Keratinocyte (primary cell): Measurements from ENCODE around the gene REEP2. TPM values are rescaled to one million over a fixed set of nuclear protein-coding genes. Genes with fewer than 3 reads are reported as not detected.
"Not testable (repeated sequence)": the region's sequence is repeated elsewhere in the genome, so short reads cannot be mapped to it uniquely, and the experiment has no call there.

ENCODE experiments used
- DNase-seq: peaks from one replicate; pipeline ENCODE4 v3.0.0-alpha.2; 2011; ENCODE audit warnings: low read depth, missing footprints, low spot score
- FAIRE-seq: peaks from 2 replicates; lab custom pipeline; 2011; peaks lifted over from hg19 to GRCh38; lab: Jason Lieb, UNC
- H2AFZ ChIP-seq: 2 replicates; pipeline ENCODE4 v1.6.0; 2012; ENCODE audit warnings: low read length, control low read depth, inconsistent platforms; ENCODE audit not compliant: control insufficient read depth
- H3K27ac ChIP-seq: 2 replicates; pipeline ENCODE4 v1.5.1; 2011; ENCODE audit warnings: low read length; ENCODE audit not compliant: control insufficient read depth, insufficient read depth
- H3K27me3 ChIP-seq: 3 replicates; pipeline ENCODE4 v1.6.0; 2011; ENCODE audit warnings: low read length; ENCODE audit not compliant: control insufficient read depth, insufficient read depth; ENCODE audit errors: extremely low read depth
- H3K36me3 ChIP-seq, 2 experiments: 2 replicates in 1 of 2; 3 replicates in 1 of 2; pipeline ENCODE4 v1.5.1; 2011; ENCODE audit warnings: low read length in 2 of 2, mild to moderate bottlenecking in 1 of 2; ENCODE audit not compliant: control insufficient read depth in 2 of 2, insufficient read depth in 2 of 2; ENCODE audit errors: extremely low read depth in 1 of 2
- H3K4me1 ChIP-seq: 3 replicates; pipeline ENCODE4 v1.5.1; 2011; ENCODE audit warnings: low read length; ENCODE audit not compliant: control insufficient read depth, insufficient read depth; ENCODE audit errors: extremely low read depth
- H3K4me2 ChIP-seq: 3 replicates; pipeline ENCODE4 v1.6.0; 2011; ENCODE audit warnings: low read depth, low read length; ENCODE audit not compliant: control insufficient read depth, insufficient read depth; ENCODE audit errors: extremely low read depth
- H3K4me3 ChIP-seq, 3 experiments: fragments of 200-600 bp in 1 of 3; sonication (generic) in 1 of 3; 2 replicates in 2 of 3; 3 replicates in 1 of 3; pipeline ENCODE4 v1.5.1; 2011 to 2016; ENCODE audit warnings: low read length in 3 of 3, mild to moderate bottlenecking in 3 of 3, control low read depth in 2 of 3, inconsistent platforms in 1 of 3, low read depth in 1 of 3, mixed read lengths in 1 of 3, mixed run types in 1 of 3, moderate library complexity in 1 of 3; ENCODE audit not compliant: control insufficient read depth in 2 of 3, insufficient read depth in 2 of 3; ENCODE audit errors: extremely low read depth in 1 of 3
- H3K79me2 ChIP-seq: 2 replicates; pipeline ENCODE4 v1.6.0; 2012; ENCODE audit warnings: low read length; ENCODE audit not compliant: control insufficient read depth, insufficient read depth
- H3K9ac ChIP-seq: 3 replicates; pipeline ENCODE4 v1.6.0; 2011; ENCODE audit warnings: low read length; ENCODE audit not compliant: control insufficient read depth, insufficient read depth; ENCODE audit errors: extremely low read depth
- H3K9me1 ChIP-seq: 3 replicates; pipeline ENCODE4 v1.6.0; 2011; ENCODE audit warnings: low read length; ENCODE audit not compliant: control insufficient read depth, insufficient read depth; ENCODE audit errors: extremely low read depth
- H3K9me3 ChIP-seq: 2 replicates; pipeline ENCODE4 v1.5.1; 2012; ENCODE audit warnings: low read depth, low read length; ENCODE audit not compliant: control insufficient read depth
- H4K20me1 ChIP-seq: 3 replicates; pipeline ENCODE4 v1.6.0; 2011; ENCODE audit warnings: low read length; ENCODE audit not compliant: control insufficient read depth, insufficient read depth; ENCODE audit errors: extremely low read depth
- CTCF ChIP-seq, 3 experiments: IDR thresholded peaks in 1 of 3; conservative IDR thresholded peaks in 1 of 3; optimal IDR thresholded peaks in 1 of 3; 2 replicates in 2 of 3; 3 replicates in 1 of 3; pipeline versions ENCODE3 to v1.5.1; 2011; ENCODE audit warnings: low read length in 3 of 3, mild to moderate bottlenecking in 3 of 3, moderate library complexity in 2 of 3, control low read depth in 1 of 3, inconsistent platforms in 1 of 3; ENCODE audit not compliant: insufficient read depth in 2 of 3; ENCODE audit errors: extremely low read depth in 1 of 3
- EZH2 ChIP-seq: IDR thresholded peaks from one replicate; pipeline ENCODE4 v1.6.1; 2012; ENCODE audit warnings: inconsistent platforms, mild to moderate bottlenecking, low read length, moderate library complexity
- dilution Hi-C: fragments of 300-500 bp; cut with MboI; formaldehyde crosslinking; loops from one replicate; pipeline ENCODE4 v1.7.0; 2020; ENCODE audit warnings: low sequenced_read_pairs; ENCODE audit not compliant: extremely low pct_ligation_motif_present
- polyA plus RNA-seq, 5 experiments: library from polyadenylated mRNA; depleted of rRNA in 3 of 5; stranded (reverse) in 3 of 5; stranded (forward) in 1 of 5; unstranded in 1 of 5; fragments of >200 nt; gene quantifications; 1 replicate in 1 of 5; 2 replicates in 3 of 5; 3 replicates in 1 of 5; pipeline versions ENCODE4 v1.2.1 to v1.2.3, GENCODE V29; 2011 to 2012; ENCODE audit warnings: missing spikeins in 2 of 5, low read depth in 1 of 5, low replicate concordance in 1 of 5

The REEP2 gene
- polyA plus RNA-seq, 1 donor (not counting 4 experiments of a cell fraction or from before 2014, with no cell fraction given), result 0.35 TPM

GRCh38 chr5:138408023-138408422, 30.8 kb upstream of the REEP2 start:
- H2AFZ ChIP-seq, result no peak overlapping the region
- H3K27me3 ChIP-seq, result no peaks in the 10 kb centered on the region
- H3K79me2 ChIP-seq, result no peaks in the 10 kb centered on the region
- DNase-seq (no peak), FAIRE-seq (no peak)
- H3K27ac ChIP-seq, result no peak overlapping the region
- no peaks in the 10 kb centered on the region for H3K9me3 ChIP-seq
- TF ChIP-seq CTCF (optimal IDR thresholded peaks at IDR 0.05 in 1 of 3, IDR thresholded peaks at IDR 0.05 in 1 of 3, conservative IDR thresholded peaks at IDR 0.05 in 1 of 3; ENCODE audit: extremely low read depth in 1 of 3, insufficient read depth in 2 of 3, low read length in 3 of 3), result no peak
- no peak for TF ChIP-seq EZH2
- dilution Hi-C loops, result no loop called here
- H3K9ac ChIP-seq, result no peak overlapping the region
- no peak overlapping the region for H3K4me3 ChIP-seq
- H3K4me1 ChIP-seq, result no peaks in the 10 kb centered on the region
- no peak overlapping the region for H3K4me2 ChIP-seq
- H4K20me1 ChIP-seq, result no peaks in the 10 kb centered on the region
- H3K36me3 ChIP-seq, result peaks cover 7 to 8% of the 10 kb centered on the region in 2 experiments
- H3K9me1 ChIP-seq, result no peaks in the 10 kb centered on the region

GRCh38 chr5:138410996-138411640, 27.7 kb upstream of the REEP2 start:
- dilution Hi-C loops, result not testable (repeated sequence)

More at GRCh38 chr5:138410996-138411640, 27.7 kb upstream of the REEP2 start:
- not testable (repeated sequence) for H4K20me1 ChIP-seq, H3K4me3 ChIP-seq, DNase-seq, H3K4me1 ChIP-seq, H3K4me2 ChIP-seq, H3K27me3 ChIP-seq, H3K9me3 ChIP-seq, H3K79me2 ChIP-seq, H3K27ac ChIP-seq, FAIRE-seq, H3K9me1 ChIP-seq, H3K9ac ChIP-seq, H2AFZ ChIP-seq
- H3K36me3 ChIP-seq, result peaks cover 8 to 11% of the 10 kb centered on the region in 2 experiments
- peak in 2 of 3 experiments; percentile 21 to 36 for TF ChIP-seq CTCF (optimal IDR thresholded peaks at IDR 0.05 in 1 of 3, IDR thresholded peaks at IDR 0.05 in 1 of 3, conservative IDR thresholded peaks at IDR 0.05 in 1 of 3; ENCODE audit: extremely low read depth in 1 of 3, insufficient read depth in 2 of 3, low read length in 3 of 3)
